Suppressor macrophage treated with lipopolysaccharide for 4 hours (primary cell): Measurements from ENCODE around the gene LYRM4.
"Not testable (repeated sequence)": the region's sequence is repeated elsewhere in the genome, so short reads cannot be mapped to it uniquely, and the experiment has no call there.

Experiments
- DNase-seq: peaks from one replicate; pipeline ENCODE4 v3.0.0-alpha.2; 2020

Gene LYRM4

DNA sequence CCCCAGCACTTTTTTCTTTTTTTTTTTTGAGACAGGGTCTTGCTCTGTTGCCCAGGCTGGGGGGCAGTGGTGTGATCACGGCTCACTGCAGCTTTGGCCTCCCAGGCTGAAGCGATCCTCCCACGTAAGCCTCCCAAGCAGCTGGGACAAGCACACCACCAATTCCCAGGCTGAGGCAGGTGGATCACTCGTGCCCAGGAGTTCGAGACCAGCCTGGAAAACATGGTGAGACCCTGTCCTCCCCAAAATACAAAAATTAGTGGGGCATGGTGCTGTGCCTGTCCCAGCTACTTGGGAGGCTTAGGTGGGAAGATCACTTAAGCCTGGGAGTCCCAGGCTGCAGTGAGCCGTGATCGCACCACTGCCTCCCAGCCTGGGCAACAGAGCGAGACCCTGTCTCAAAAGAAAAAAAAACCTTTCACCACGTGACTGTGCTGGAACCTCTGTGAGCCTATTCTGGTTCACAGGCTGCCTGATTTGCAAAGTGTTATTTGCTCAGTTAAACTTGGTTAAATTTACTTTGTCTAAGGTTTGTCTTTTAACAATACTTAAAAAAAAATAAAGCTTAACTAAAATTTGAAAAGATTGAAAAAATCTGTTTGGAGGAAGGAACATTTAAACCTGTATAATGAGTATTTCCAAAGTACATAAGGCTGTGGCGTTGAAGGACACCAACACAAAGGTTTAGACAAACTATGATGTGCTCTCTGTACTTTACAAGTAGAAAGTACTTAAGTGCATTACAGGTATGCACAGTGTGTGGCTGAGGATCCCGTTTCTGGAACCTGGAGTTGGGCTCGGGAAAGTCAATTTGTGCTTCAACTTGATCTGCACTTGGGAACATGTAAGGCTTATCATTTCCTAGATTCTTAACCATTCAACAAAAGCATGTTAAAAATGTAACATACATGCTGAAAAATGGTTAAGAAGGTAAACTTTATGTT is 120.7 kb downstream of the LYRM4 start:
- no peak for DNase-seq

DNA sequence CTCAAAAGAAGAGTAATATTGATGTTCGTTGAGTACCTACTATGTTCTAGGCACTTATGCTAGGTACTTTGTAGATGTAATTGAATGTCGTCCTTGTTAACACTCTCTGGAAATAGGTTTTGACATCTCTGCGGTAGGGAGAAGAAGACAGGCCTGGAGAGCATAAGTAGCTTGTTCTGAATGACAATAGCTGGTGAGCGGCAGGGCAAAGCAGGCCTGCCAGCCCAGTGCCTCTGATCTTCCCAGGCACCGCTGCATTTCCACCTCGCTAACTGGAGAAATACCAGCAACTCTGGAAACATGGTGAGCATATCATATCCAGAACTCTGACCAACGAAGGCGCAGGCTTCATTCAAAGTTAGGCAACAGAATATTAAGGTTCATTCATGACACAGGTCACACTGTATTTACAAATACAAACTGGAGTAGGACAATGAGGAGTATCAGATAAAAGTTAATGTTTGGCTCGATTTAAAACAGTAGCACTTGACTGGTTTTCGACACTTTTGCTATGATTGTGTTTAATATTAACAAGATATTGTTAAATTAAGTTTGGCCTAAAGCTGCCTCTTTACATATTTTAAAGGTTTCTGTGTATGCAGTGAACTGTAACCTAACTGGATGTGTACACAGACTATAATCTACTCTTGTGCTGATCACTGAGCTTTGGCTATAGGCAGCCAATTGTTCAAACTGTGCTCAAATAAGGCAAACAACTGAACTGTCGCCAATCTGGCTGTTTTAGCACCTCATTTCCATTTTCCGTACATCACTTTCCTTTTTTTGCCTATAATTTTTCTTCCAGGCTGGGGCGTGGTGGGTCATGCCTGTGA is 121.5 kb downstream of the LYRM4 start:
- DNase-seq = no peak

- no peak for DNase-seq
Measured at GRCh38 chr6:5136851-5137250, 123.9 kb downstream of the LYRM4 start.

DNA sequence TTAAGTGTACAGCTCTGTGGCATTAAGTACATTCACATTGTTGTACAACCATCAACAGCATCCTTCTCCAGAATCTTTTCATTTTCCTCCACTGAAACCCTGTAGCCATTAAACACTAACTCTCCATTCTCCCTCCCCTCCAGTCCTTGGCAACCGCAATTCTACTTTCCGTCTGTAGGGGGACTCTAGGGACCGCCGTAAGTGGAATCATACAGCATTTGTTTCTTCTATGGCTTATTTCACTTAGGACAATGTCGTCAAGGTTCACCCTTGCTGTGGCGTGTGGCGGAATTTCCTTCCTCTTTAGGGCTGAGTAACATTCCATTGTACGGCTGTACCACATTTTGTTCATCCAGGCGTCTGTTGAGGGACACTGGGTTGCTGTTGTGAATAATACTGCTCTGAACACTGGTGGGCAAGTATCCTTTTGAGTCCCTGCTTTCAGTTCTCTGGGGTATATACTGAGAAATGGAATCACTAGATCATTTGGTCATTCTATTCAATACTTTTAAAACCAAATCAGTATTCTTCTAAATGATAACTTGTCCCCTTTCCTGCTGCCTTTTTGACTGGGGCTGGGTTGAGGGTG is 124.9 kb downstream of the LYRM4 start:
- peak; percentile 53 for DNase-seq

DNA sequence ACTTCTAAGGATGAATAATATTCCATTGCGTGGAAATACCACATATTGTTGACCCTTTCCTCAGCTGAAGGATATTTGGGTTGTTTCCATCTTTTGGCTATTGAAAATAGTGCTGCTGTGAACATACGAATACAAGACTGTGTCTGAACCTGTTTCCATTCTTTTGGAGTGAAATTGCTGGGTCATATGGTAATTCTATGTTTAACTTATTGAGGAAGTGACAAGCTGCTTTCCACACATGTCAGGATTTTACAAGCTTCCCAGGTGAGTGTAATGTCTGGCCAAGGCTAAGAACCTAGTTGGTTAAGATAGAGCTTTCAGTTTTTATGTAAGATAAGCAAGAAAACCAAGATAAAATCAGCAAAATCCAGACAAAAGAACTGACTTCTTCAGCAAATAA is 126.8 kb downstream of the LYRM4 start:
- no peak for DNase-seq

GRCh38 chr6:5132731-5133130 is 128.0 kb downstream of the LYRM4 start:
- DNase-seq = peak; percentile 85

DNA sequence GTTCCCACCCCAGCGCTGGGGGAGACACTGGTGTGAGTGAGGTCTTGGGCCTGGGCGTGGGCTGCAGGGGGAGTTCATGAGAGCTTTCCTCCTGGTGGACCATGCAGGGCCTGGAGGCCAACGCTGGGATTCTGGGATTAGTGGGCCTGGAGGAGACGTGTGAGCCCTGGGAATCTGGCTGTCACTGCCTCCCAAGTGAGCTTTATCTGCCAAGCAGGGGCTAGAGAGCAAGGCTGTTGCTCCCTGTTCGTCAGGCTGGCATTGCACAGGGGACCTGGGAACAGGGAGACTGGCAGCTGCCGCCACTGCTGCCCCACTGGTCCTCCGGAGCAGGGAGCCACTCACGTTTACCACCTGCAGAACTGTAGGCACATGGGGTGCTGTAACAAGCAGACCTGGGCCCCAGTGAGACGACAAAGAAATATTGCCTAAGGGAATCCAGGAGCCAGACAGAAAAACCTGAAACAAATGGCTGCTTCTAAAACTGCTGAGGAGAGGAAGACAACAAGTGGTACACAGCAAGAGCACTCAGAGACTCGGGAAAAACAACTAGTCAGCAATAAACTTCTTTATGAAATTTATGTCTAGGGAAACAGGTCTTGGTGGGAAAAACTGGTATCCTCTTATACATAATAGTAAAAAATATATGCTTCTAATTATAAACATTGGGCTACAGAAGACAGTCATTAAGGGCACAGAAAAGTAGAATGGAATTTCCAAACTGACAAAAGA is 130.4 kb downstream of the LYRM4 start:
- no peak for DNase-seq

GRCh38 chr6:5128351-5128750 is 132.4 kb downstream of the LYRM4 start:
- DNase-seq = no peak

DNA sequence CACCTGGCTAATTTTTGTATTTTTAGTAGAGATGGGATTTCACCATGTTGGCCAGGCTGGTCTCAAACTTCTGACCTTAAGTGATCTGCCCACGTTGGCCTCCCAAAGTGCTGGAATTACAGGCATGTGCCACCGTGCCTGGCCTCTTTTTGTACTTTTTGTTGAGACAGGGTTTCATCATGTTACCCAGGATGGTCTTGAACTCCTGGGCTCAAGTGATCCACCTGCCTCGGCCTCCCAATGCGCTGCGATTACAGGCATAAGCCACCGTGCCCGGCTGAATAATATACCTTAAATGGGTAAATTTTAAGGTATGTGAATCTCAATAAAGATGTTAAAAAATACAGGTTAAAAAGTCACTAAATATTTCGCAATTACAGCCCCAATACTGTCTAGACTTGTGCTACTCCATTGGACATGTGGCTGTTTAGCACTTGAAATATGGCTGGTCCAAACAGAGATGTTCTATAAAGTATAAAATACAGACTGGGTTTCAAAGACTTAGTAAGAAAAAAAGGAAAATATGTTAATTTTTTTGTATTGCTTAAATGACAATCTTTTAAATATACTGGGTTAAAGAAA is 133.6 kb downstream of the LYRM4 start:
- no peak for DNase-seq

GRCh38 chr6:5126214-5126613 is 134.5 kb downstream of the LYRM4 start:
- DNase-seq = no peak

DNA sequence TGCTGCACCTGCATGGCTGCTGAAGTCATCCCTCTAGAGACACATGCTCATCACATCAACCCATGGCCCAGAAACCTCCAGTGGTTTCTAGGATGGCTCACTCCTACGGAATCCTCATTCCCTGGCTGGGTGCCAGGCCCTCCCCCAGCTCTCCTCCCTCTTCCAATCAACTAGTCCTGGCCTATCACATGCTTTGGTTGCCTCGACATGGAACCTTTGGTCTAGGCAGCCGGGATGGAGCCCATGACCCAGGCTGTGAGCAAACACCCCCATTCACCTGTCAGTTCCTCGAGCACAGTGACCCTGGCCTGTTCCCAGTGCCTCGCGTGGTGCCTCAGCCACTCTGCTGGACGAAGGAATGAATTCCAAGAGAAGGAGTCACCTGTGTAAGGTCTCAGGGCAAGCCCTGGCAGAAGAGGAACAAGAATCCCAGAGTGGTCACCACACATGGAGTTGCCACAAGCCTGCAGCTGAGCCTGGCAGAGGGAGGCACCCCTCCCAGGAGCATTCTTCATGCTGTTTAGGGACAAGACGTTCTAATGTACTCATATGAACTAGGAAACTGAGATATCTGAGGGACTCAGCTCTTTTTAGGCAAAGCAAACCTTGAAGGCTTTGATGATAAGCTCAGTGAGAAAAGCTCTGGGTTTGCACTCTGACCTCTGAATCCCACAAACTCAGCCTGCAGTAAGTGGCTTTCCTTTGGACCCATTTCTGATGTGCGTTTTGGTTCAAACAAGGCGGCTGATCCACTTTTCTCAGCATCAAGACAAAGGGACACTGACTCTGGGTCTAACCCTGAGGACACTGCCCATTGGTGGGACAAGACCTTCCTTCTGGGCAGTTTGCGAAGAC is 135.4 kb downstream of the LYRM4 start:
- no peak for DNase-seq

DNA sequence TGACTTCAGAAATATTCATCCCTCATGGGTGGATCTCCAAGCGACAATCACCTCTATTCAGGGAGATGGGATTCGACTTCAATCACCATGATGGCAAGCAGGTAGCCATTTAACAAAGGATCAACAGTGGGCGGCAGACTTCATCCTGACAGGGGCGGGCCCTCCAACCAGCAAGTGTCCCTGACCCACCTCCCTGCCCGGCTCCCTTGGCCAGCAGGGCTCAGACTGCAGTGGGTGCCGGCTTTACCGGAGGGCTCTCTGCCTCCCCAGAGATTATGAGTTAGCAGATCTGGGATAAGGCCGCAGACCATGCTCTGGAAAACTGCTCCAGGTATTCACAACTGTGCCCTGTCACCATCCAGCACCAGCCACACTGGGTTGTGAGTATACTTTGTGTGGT is 136.2 kb downstream of the LYRM4 start:
- no peak for DNase-seq

- no peak for DNase-seq
Measured at GRCh38 chr6:5123296-5124143, 137.2 kb downstream of the LYRM4 start.

DNA sequence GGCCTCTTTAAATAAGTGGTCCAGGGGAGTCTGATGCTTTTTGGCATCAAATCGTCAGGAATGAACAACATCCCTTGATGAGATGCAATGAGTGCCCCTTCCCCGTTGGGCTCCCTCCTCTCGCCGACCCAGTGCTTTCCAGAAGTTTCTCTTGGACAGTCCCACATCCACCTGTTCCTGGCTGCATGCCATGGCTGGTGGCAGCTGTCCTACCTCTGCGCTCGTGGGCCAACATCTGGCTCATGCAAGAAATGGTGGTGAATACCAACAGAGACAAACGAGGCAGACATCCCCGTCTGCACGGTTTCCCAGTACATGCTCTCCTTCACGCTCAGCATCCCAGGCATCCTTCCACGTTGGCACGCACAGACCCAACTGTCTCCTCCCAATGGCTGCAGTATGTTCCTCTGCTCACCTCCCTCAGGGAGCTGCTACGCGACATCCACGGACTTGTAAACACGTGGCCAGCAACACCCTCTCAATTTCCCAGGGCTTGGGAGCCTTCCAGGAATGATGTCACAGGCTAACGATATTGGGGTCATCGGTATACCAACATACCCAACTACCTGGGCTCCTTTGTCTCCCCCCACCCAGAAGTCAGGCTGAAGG is 138.1 kb downstream of the LYRM4 start:
- DNase-seq = no peak

GRCh38 chr6:5121956-5122355 is 138.8 kb downstream of the LYRM4 start:
- DNase-seq = no peak

- no peak for DNase-seq
Measured at GRCh38 chr6:5121479-5121878, 139.3 kb downstream of the LYRM4 start.

DNA sequence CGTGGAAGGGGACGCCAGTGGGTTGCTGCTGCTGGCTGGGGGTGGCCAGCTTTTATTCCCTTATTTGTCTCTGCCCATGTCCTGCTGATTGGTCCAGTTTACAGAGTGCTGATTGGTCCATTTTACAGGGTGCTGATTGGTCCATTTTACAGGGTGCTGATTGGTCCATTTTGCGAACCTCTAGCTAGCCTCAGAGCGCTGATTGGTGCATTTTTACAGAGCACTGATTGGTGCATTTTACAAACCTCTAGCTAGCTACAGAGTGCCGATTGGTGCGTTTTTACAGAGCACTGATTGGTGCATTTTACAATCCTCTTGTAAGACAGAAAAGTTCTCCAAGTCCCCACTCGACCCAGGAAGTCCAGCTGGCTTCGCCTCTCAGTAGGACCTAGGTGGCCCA is 140.2 kb downstream of the LYRM4 start:
- not testable (repeated sequence) for DNase-seq

DNA sequence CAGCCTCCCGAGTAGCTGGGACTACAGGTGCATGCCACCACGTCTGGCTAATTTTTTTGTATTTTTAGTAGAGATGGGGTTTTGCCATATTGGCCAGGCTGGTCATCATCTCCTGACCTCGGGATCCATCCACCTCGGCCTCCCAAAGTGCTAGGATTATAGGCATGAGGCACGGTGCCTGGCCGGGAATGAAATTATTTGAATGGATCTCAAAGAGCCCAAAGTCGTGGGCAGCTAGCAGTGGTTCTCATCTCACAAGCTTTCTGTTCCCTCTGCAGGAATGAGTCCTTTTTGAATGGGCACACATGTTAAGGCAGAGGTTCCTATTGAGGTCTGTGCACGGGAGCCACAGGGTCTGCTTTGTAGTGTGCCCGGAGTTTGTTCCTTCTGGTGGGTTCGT is 140.7 kb downstream of the LYRM4 start:
- DNase-seq = no peak

GRCh38 chr6:5119090-5119951 is 141.4 kb downstream of the LYRM4 start:
- no peak for DNase-seq
